CD14-positive monocyte (primary cell): ENCODE data around the gene S100A14. TPM values are rescaled to one million over a fixed set of nuclear protein-coding genes. Genes with fewer than 3 reads are reported as not detected.
A peak's percentile ranks its signal among the peaks of the same experiment; 100 is the strongest.

Source experiments
- DNase-seq, 3 donors: peaks; one replicate each; pipeline ENCODE4 v3.0.0-alpha.2; 2011 to 2022
- H2AFZ ChIP-seq: 2 replicates; pipeline ENCODE4 v1.6.0; 2012; ENCODE audit warnings: mild to moderate bottlenecking, low read depth, low read length, inconsistent platforms; ENCODE audit not compliant: insufficient read depth, poor library complexity, severe bottlenecking
- H3K27ac ChIP-seq, 2 donors: 1 replicate in 1 of 2; 2 replicates in 1 of 2; pipeline ENCODE4 v1.5.1; 2012 to 2013; ENCODE audit warnings: low read length in 2 of 2, control low read depth in 1 of 2, inconsistent platforms in 1 of 2, low read depth in 1 of 2, mild to moderate bottlenecking in 1 of 2
- H3K27me3 ChIP-seq, 2 donors: one replicate each; pipeline versions ENCODE4 v1.6.0 to v1.6.1; 2011 to 2013; ENCODE audit warnings: low read length in 2 of 2; ENCODE audit not compliant: control insufficient read depth in 2 of 2, insufficient read depth in 2 of 2
- H3K36me3 ChIP-seq, 2 donors: replicated peaks in 1 of 2; 1 replicate in 1 of 2; 2 replicates in 1 of 2; pipeline versions ENCODE4 v1.5.1 to v1.6.1; 2012 to 2013; ENCODE audit warnings: low read length in 2 of 2, control low read depth in 1 of 2, inconsistent platforms in 1 of 2, mild to moderate bottlenecking in 1 of 2; ENCODE audit not compliant: insufficient read depth in 2 of 2, control insufficient read depth in 1 of 2
- H3K4me1 ChIP-seq, 2 donors: 1 replicate in 1 of 2; 2 replicates in 1 of 2; pipeline versions ENCODE4 v1.5.1 to v1.6.1; 2012 to 2013; ENCODE audit warnings: low read length in 2 of 2, control low read depth in 1 of 2, inconsistent platforms in 1 of 2, mild to moderate bottlenecking in 1 of 2, moderate library complexity in 1 of 2; ENCODE audit not compliant: insufficient read depth in 2 of 2, control insufficient read depth in 1 of 2
- H3K4me2 ChIP-seq: replicated peaks from 2 replicates; pipeline ENCODE3; 2012; ENCODE audit warnings: low read length, moderate library complexity, mild to moderate bottlenecking; ENCODE audit not compliant: poor library complexity, severe bottlenecking; ENCODE audit errors: extremely low read depth
- H3K4me3 ChIP-seq, 3 experiments: fragments of 200-600 bp in 1 of 3; sonication (generic) in 1 of 3; replicated peaks in 1 of 3; 1 replicate in 2 of 3; 2 replicates in 1 of 3; pipeline ENCODE4 v1.5.1; 2011 to 2013; ENCODE audit warnings: low read length in 3 of 3, mild to moderate bottlenecking in 3 of 3, control low read depth in 2 of 3, low read depth in 2 of 3, inconsistent platforms in 1 of 3, moderate library complexity in 1 of 3
- H3K79me2 ChIP-seq: 2 replicates; pipeline ENCODE4 v1.6.0; 2012; ENCODE audit warnings: mild to moderate bottlenecking, control low read depth, inconsistent platforms, low read length, moderate library complexity; ENCODE audit not compliant: insufficient read depth
- H3K9ac ChIP-seq: 2 replicates; pipeline ENCODE4 v1.6.0; 2017; ENCODE audit warnings: low read length, mild to moderate bottlenecking; ENCODE audit not compliant: insufficient read depth, poor library complexity, severe bottlenecking
- H3K9me3 ChIP-seq, 2 donors: replicated peaks in 1 of 2; 1 replicate in 1 of 2; 2 replicates in 1 of 2; pipeline versions ENCODE4 v1.5.1 to v1.6.1; 2012 to 2013; ENCODE audit warnings: low read length in 2 of 2, control low read depth in 1 of 2; ENCODE audit not compliant: control insufficient read depth in 1 of 2, insufficient read depth in 1 of 2
- H4K20me1 ChIP-seq: 2 replicates; pipeline ENCODE4 v1.6.0; 2012; ENCODE audit warnings: mild to moderate bottlenecking, low read length, control low read depth, moderate library complexity; ENCODE audit not compliant: insufficient read depth
- H3K27ac Mint-ChIP-seq, 7 donors: one replicate each; pipeline ENCODE4 v1.8.0; 2020; ENCODE audit warnings: mild to moderate bottlenecking in 7 of 7, mixed read lengths in 7 of 7, moderate library complexity in 6 of 7, inconsistent platforms in 2 of 7
- H3K27me3 Mint-ChIP-seq, 3 donors: one replicate each; pipeline ENCODE4 v1.8.0; 2021 to 2022; ENCODE audit warnings: low read depth in 3 of 3, mild to moderate bottlenecking in 3 of 3, mixed read lengths in 3 of 3, moderate library complexity in 3 of 3, inconsistent platforms in 1 of 3
- H3K36me3 Mint-ChIP-seq, 2 donors: one replicate each; pipeline ENCODE4 v1.8.0; 2020; ENCODE audit warnings: mixed read lengths in 2 of 2, inconsistent platforms in 1 of 2, mild to moderate bottlenecking in 1 of 2
- H3K4me1 Mint-ChIP-seq: one replicate; pipeline ENCODE4 v1.8.0; 2020; ENCODE audit warnings: mild to moderate bottlenecking, mixed read lengths
- H3K4me3 Mint-ChIP-seq, 2 donors: one replicate each; pipeline ENCODE4 v1.8.0; 2020; ENCODE audit warnings: mild to moderate bottlenecking in 2 of 2, mixed read lengths in 2 of 2, moderate library complexity in 1 of 2
- H3K9me3 Mint-ChIP-seq, 7 donors: one replicate each; pipeline ENCODE4 v1.8.0; 2020 to 2022; ENCODE audit warnings: mixed read lengths in 7 of 7, mild to moderate bottlenecking in 6 of 7, moderate library complexity in 6 of 7, inconsistent platforms in 2 of 7
- CTCF ChIP-seq: fragments of 200-600 bp; IDR thresholded peaks from one replicate; pipeline ENCODE4 v1.8.0; 2022; ENCODE audit warnings: antibody characterized with exemption, mild to moderate bottlenecking
- WGBS: methylation state at CpG from one replicate; pipeline ENCODE4 v1.1.5; 2013; ENCODE audit warnings: missing lambda C conversion rate; ENCODE audit not compliant: insufficient coverage; 5-methylcytosine and 5-hydroxymethylcytosine counted together
- intact Hi-C, 2 donors: fragments of 100-400 bp; cut with micrococcal nuclease; formaldehyde crosslinking; loops; one replicate each; pipeline versions ENCODE4 v1.15.0 to v1.15.1; 2023
- polyA plus RNA-seq, 3 donors: library from polyadenylated mRNA; depleted of rRNA in 1 of 3; unstranded in 2 of 3; stranded (reverse) in 1 of 3; fragments of 300-500 nt in 2 of 3; fragments of >200 nt in 1 of 3; fragmentation: Illumina TruSeq in 2 of 3; gene quantifications; 1 replicate in 2 of 3; 2 replicates in 1 of 3; pipeline ENCODE4 v1.2.3, GENCODE V29; 2012 to 2021

The S100A14 gene
- polyA plus RNA-seq, 3 donors, result 0.08 TPM; not detected in 2

- Histone ChIP-seq H3K36me3 (no peaks in the 10 kb centered on the region), H3K27me3 (no peaks in the 10 kb centered on the region), H3K4me1 (peaks cover 26 to 43% of the 10 kb centered on the region in 2 donors), H3K4me3 (no peak overlapping the region), H3K9ac (no peak overlapping the region), H4K20me1 (no peaks in the 10 kb centered on the region), H2AFZ (no peak overlapping the region), H3K4me2 (no peak overlapping the region), H3K27ac (no peak overlapping the region), H3K79me2 (no peaks in the 10 kb centered on the region), H3K9me3 (no peaks in the 10 kb centered on the region)
- H3K27me3 Mint-ChIP-seq, result peaks cover 2 to 3% (median 3%) of the 10 kb centered on the region in 3 donors
- WGBS, result 75% methylated on average over 1 of the region's 7 CpGs
- no peak overlapping the region for H3K4me3 Mint-ChIP-seq
- no peak for TF ChIP-seq CTCF
- no peaks in the 10 kb centered on the region for H3K36me3 Mint-ChIP-seq
- H3K27ac Mint-ChIP-seq, result peak overlapping the region in 2 of 7 donors; percentile 40 to 69
- H3K9me3 Mint-ChIP-seq, result no peaks in the 10 kb centered on the region
- intact Hi-C loops, result loop anchor here in 1 of 2 donors (5.0 kb wide), 1 partner anchor 32 kb away; the partner anchor contains the start of gene CHTOP
- H3K4me1 Mint-ChIP-seq, result peaks cover 54% of the 10 kb centered on the region
- DNase-seq, result no peak
Observed at GRCh38 chr1:153599847-153600246, 16.3 kb downstream of the S100A14 start.

- peak overlapping the region; percentile 15 for H3K4me2 ChIP-seq
- intact Hi-C loops, result loop anchor here in 1 of 2 donors (5.0 kb wide), 1 partner anchor 34 kb away; the partner anchor contains the start of gene CHTOP
- WGBS, result no CpG with 5 or more reads among the region's 7 CpGs
Observed at GRCh38 chr1:153598309-153599172, 17.6 kb downstream of the S100A14 start.

More at GRCh38 chr1:153598309-153599172, 17.6 kb downstream of the S100A14 start:
- no peaks in the 10 kb centered on the region for H3K9me3 Mint-ChIP-seq
- H3K27ac Mint-ChIP-seq, result peak overlapping the region in 6 of 7 donors; percentile 66 to 89 (median 83)
- no peaks in the 10 kb centered on the region for H3K79me2 ChIP-seq
- H3K9me3 ChIP-seq, result no peaks in the 10 kb centered on the region
- peaks cover 54% of the 10 kb centered on the region for H3K4me1 Mint-ChIP-seq
- peak overlapping the region; percentile 18 to 26 for H3K27ac ChIP-seq
- no peak overlapping the region for H3K4me3 ChIP-seq
- no peaks in the 10 kb centered on the region for H3K36me3 ChIP-seq
- no peaks in the 10 kb centered on the region for H3K36me3 Mint-ChIP-seq
- no peak overlapping the region for H3K9ac ChIP-seq
- peak; percentile 63 to 81 (median 67) for DNase-seq
- peaks cover 2 to 3% (median 3%) of the 10 kb centered on the region in 3 donors for H3K27me3 Mint-ChIP-seq
- peak overlapping the region; percentile 72 for H2AFZ ChIP-seq
- no peak for TF ChIP-seq CTCF
- H4K20me1 ChIP-seq, result no peaks in the 10 kb centered on the region
- no peak overlapping the region for H3K4me3 Mint-ChIP-seq
- peaks cover 26 to 43% of the 10 kb centered on the region in 2 donors for H3K4me1 ChIP-seq
- no peaks in the 10 kb centered on the region for H3K27me3 ChIP-seq
